Renal cortical epithelial cell (primary cell): Measurements from ENCODE around the gene BBS9. TPM values are rescaled to one million over a fixed set of nuclear protein-coding genes. Genes with fewer than 3 reads are reported as not detected.

Experiments used
- DNase-seq: peaks from one replicate; pipeline ENCODE4 v3.0.0-alpha.2; 2011; ENCODE audit warnings: low read depth
- total RNA-seq: library from RNA; depleted of rRNA; stranded (reverse); fragments of >200 nt; gene quantifications from 2 replicates; pipeline ENCODE4 v1.2.3, GENCODE V29; 2014

The BBS9 gene
- total RNA-seq, 1 donor from 2014 or later, result 23.7 TPM

DNA sequence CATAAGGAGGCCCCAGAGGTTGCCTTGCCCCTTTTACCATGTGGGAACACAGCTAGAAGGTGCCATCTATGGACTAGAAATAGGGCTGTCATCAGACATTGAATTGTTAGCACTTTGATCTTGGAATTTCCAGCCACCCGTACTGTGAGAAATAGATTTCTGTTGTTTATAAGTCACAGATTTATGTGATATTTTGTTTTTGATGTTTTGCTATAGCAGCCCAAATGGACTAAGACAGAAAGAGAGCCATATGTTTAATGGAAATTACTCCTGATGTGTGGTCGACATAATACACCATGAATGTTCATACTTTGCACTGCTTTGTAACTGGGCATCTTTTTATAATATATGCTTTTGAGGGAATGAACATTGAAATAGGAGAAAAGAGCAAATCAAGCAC lies 302.2 kb downstream of the BBS9 start:
- no peak for DNase-seq

DNA sequence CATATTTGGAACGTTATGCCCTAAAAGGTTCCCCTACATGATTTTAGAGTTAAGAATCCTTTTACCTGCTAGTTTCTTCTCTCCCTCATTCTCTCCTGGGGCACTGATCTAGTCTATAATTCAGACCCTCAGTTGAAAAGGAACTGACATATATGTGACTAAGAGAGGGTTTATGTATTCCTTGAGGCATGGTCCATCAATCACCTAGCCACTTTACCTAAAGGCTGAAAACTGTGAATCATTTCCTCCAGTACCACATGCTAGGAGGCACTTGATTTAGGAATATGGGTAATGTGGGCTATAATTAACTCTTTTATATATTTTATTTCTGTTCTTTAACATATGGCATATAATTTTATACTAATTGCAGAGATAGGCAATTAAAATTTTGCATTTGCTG lies 303.5 kb downstream of the BBS9 start:
- peak; percentile 43 for DNase-seq

DNA sequence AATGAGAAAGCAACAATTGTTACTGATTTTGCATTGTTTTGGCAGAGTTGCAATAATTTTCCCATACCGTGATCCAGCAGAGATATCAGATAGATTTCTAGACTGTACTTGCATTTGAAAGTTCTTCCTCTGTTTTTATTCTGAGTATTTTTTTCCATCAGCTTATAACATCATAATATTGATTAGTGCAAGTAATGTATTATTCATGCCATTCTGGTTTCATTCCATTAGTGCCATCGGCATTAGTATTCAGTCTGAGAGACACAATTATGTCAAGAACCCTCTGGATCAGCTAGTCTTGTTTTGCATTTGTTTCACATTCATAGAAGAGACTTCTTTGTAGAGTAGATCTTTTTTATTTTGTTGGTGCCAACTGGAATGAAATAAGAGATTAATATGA lies 304.0 kb downstream of the BBS9 start:
- no peak for DNase-seq

DNA sequence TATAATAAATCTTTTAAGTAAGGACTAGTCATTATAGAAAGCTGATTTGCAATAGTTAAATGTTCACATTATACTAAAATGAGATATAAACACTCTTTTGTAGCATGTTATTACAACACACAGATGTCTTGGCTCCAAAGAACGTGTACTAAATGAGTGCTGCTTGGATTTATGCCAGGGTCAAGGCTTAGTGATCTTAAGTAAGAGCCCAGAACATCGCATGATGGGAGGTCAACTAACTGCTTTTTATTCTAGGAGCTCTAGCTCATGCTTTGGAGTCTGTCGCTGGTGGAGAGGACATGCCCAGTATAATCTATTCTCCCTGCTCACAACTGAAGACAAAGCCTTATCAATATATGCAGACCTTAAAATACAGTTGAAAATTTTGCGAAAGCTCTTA lies 315.1 kb downstream of the BBS9 start:
- peak; percentile 21 for DNase-seq

GRCh38 chr7:33446551-33446950 lies 317.2 kb downstream of the BBS9 start:
- DNase-seq, result no peak

- DNase-seq, result no peak
Observed at GRCh38 chr7:33448035-33448434, 318.7 kb downstream of the BBS9 start.

DNA sequence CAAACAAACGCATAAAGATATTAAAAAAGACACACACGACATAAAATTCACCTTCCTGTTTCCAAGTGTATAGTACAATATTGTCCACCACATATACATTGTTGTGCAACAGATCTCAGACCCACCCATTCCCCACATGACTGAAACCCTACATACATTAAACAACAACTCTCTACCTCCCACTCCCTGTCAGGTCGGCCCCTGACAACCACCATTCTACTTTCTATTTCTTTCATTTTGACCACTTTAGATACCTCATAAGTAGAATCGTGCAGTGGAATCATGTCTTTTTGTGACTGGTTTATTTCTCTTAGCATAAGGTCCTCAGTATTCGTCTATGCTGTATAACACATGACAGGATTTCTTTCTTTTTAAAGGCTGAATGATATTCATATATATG lies 320.5 kb downstream of the BBS9 start:
- DNase-seq, result no peak

DNA sequence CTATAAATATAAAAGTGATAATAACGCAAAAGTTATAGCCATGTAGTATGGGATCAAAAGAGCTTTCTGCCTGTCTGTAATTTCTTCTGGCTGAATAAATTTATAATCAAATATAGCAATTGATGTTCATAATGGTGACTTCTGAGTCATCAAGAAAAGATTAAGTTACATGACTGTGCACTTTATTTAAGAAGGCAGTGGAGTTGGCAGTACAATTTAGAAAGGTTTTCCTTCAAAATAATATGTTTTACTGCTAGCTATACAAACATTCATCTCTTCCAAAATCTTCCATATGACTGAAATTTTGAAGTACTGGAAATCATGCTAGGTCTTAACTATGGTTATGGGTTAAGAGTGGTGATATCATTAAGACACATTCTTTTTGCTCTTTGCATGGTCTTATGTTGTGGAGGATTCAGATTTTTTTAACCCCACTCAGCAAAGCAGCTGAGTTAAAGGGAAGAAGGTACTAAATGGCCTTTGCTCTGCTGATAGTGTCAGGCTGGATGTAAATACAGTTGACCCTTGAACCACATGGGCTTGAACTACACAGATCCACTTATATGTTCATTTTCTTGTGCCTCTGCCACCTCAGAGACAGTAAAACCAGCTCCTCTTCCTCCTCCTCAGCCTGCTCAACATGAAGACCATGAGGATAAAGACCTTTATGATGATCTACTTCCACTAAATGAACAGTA lies 323.6 kb downstream of the BBS9 start:
- no peak for DNase-seq

GRCh38 chr7:33457039-33457438 lies 327.7 kb downstream of the BBS9 start:
- peak; percentile 10 for DNase-seq

DNA sequence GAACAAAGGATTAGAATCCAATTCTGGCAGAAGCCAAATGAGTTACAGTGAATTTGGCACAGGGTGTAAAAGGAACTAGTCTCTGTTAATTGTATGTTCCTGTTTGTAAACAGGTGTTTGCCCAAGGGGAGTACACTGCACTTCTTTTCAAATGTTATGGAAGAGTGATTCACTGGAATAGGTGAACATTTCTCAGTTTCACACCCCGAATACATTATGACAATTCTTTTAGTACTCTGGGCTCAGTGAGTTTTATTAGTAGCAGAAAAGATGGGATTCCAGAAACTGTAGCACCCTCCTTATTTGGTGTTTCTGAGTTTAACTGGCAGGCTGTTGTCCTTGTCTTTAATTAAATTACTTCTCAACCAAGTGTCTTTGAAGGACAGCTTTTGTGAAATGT lies 329.2 kb downstream of the BBS9 start:
- peak; percentile 53 for DNase-seq

- DNase-seq, result peak; percentile 39
Observed at GRCh38 chr7:33459340-33459751, 330.0 kb downstream of the BBS9 start.

DNA sequence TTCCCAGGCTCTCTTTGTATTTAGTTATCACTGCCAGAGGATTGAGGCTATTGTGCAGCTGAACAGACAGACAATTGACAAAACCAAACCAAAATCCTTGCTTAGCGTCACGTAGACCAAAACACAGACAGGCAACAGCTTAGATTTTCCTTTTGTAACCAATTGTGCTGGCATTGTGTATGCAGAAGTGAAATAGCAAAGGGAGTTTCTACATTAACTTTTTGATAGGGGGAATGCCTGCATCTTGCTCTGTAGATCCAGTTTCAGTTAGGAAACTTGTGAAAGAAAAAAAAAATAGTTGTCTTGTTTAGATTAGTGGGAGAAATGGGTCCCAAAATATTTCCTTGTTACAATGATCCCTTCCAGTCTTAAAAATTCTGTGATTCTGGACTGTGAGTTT lies 333.8 kb downstream of the BBS9 start:
- DNase-seq, result no peak

GRCh38 chr7:33466203-33466602 lies 336.8 kb downstream of the BBS9 start:
- no peak for DNase-seq

- peak; percentile 37 for DNase-seq
Observed at GRCh38 chr7:33471636-33472242, 342.4 kb downstream of the BBS9 start.

DNA sequence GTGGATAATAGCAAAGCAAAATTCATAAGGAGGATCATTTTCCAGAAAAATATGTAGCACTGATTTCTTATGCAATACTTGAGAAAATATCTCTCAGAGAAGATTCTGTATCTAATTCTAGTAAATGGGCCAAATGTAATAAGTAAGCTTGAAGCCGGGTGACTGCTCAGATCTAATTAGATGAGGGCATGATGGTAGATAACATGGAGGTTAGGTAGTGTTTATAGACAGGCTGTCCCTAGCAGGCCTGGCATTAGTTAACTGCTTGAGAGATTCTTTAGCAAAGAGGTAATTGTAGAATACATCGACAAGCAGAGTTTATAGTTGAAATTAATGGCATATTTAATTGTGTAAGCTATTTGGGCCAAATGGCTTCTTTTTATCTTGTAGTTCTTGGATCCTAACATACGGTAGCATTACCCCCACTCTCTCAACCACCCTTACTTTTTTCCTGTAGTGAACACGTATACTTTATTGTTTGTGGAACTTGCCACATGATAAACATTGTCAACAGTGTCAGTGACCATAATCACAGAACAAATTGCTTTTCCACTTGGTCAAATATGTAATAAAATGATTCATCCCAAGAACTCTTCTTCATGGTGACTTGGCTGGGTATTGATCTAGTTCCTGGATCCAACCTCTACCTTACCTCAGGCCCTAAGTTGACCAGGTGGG lies 343.1 kb downstream of the BBS9 start:
- DNase-seq, result no peak

DNA sequence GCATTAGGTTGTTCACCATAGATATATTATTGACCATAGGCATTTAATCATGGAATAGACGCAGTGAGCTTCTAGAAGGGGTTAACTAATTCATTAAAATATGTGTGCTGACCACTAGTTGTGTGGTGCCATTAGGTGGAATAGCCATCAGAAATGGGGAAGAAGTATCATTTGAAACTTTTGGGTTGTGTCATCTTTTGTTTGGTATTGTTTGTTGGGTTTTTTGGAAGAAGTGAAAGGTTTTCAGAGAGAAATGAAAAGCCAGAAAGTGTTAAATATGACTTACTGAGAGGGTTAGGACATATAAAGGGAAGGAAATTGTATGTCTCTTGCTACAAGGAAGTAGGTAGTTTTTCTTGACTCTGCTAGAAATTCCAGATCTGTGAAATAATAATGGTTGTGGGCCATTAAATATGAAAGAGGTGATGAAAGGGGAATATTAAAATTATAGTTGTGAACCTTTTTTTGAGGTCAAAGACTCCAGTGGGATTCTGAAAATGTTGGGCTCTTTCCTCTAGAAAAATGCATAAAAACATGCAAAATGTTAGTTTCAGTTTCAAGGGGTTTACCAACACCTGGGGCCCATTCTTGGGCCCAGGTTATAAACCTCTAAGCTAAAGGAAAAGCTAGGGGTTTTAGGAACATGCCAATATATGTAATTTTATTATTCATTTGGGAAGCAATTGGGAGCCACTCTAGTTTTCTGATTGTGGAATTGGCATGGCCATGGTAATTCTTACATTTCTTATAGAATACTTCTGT lies 348.5 kb downstream of the BBS9 start:
- no peak for DNase-seq

DNA sequence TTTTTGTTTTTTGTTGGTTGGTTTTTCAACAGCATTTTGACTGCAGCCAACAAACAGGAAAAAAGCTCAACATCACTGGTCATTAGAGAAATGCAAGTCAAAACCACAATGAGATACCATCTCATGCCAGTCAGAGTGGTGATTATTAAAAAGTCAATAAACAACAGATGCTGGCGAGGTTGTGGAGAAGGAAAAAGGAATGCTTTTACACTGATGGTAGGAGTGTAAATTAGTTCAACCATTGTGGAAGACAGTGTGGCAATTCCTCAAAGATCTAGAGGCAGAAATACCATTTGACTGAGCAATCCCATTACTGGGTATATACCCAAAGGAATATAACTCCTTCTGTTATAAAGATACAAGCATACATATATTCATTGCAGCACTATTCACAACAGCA lies 355.1 kb downstream of the BBS9 start:
- DNase-seq, result peak; percentile 18

DNA sequence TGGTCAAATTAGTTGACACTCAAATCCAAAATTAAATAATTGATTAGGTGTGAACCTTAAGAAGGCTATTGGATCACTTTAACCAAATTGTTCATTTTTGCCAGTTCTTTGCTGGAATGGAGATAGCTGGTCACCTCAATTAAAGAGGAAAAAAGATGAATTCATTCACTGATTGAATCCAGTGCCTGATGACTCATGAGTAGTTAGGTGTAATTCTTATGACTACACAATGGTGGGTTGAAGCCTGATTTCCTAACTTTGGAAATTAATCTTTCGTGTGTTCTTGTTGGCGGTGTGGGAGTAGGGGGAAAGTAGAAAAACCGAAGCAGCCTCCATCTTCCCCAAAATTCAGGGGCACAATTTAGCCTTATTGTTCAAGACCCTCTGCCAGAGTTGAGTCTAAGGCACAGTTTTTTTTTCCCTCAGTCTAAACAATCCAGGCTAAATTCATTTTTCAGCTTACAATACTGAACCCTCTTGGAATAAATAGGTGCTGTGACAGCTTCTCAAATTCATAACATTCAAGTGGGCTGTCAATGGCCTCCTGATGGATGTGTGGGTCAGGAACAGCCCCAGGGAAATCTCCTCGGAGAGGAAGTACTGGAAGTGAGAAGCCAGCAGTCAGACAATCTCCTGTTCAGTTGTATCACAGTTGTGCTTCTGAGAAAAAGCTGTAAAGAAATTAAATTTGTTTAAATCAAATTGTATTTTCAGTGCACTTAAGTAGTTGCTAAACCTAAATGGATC lies 356.6 kb downstream of the BBS9 start:
- peak; percentile 61 for DNase-seq

DNA sequence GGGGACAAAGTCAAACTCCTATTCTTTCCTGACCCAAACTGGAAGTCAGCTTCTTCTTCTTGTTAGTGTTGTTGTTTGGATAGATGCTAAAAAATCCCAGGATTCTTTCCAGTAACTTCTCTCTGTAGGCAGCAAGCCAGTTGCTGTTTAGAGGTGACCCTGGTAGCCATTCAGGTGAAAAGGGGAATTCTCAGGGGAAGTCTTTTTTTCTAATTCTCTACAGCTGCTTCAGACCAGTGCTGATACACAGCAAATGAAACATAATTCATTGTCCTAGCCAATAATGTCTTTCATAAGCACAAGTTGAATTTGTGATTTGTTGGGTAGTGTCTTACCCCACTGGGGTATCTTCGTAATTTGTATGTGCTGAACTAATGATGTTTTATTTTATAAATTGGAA lies 357.3 kb downstream of the BBS9 start:
- DNase-seq, result no peak

- no peak for DNase-seq
Observed at GRCh38 chr7:33487998-33488682, 358.8 kb downstream of the BBS9 start.

- peak; percentile 94 for DNase-seq
Observed at GRCh38 chr7:33494474-33494873, 365.1 kb downstream of the BBS9 start.
